Ovary (tissue), 9 donors: ENCODE results near the gene UFSP1. TPM values are rescaled to one million over a fixed set of nuclear protein-coding genes. Genes with fewer than 3 reads are reported as not detected.
"Not testable (repeated sequence)": the region's sequence is repeated elsewhere in the genome, so short reads cannot be mapped to it uniquely, and the experiment has no call there.

Experiments
- DNase-seq, 5 donors: peaks; one replicate each; pipeline ENCODE4 v3.0.0-alpha.2; 2019 to 2020
- H3K27ac ChIP-seq, 2 donors: fragments of 200-600 bp; one replicate each; pipeline versions ENCODE4 v1.5.1 to v1.8.0; 2019 to 2022
- H3K27me3 ChIP-seq: fragments of 200-600 bp; one replicate; pipeline ENCODE4 v1.8.0; 2022
- H3K36me3 ChIP-seq: fragments of 200-600 bp; sonication (generic); one replicate; pipeline ENCODE4 v1.5.1; 2019
- H3K4me1 ChIP-seq: one replicate; pipeline ENCODE4 v1.8.1; 2013; ENCODE audit warnings: mild to moderate bottlenecking, moderate library complexity; ENCODE audit not compliant: insufficient read depth
- H3K4me3 ChIP-seq: fragments of 200-600 bp; sonication (generic); one replicate; pipeline ENCODE4 v1.5.1; 2017
- H3K9me3 ChIP-seq, 2 donors: fragments of 200-600 bp in 1 of 2; sonication (generic) in 1 of 2; one replicate each; pipeline versions ENCODE4 v1.5.1 to v1.8.1; 2013 to 2019; ENCODE audit warnings: mild to moderate bottlenecking in 1 of 2, moderate library complexity in 1 of 2
- CTCF ChIP-seq, 3 donors: fragments of 450-650 bp in 2 of 3; fragments of 200-600 bp in 1 of 3; IDR thresholded peaks; one replicate each; pipeline versions ENCODE4 v1.5.1 to v1.8.0; 2016 to 2022; ENCODE audit warnings: antibody characterized with exemption in 3 of 3, mild to moderate bottlenecking in 1 of 3
- EP300 ChIP-seq: sonication (generic); formaldehyde crosslinking; IDR thresholded peaks from one replicate; pipeline ENCODE4 v1.6.1; 2017; ENCODE audit warnings: antibody characterized with exemption
- POLR2A ChIP-seq: fragments of 450-650 bp; IDR thresholded peaks from one replicate; pipeline ENCODE4 v1.6.1; 2017; ENCODE audit warnings: antibody characterized with exemption, mild to moderate bottlenecking, moderate library complexity
- WGBS, 3 donors: extraction: QIAGEN DNeasy Blood & Tissue Kit in 1 of 3; methylation state at CpG; one replicate each; pipeline versions ENCODE4 v1.1.5 to v1.1.7; 2013 to 2017; 5-methylcytosine and 5-hydroxymethylcytosine counted together
- intact Hi-C, 4 donors: fragments of 100-400 bp; cut with DNase I; formaldehyde crosslinking; loops; one replicate each; pipeline versions ENCODE4 v1.11.0 to v1.15.1; 2022 to 2023
- polyA plus RNA-seq, 2 donors: library from polyadenylated mRNA; stranded (reverse); fragments of 200-250 nt in 1 of 2; fragments of 350-450 nt in 1 of 2; fragmentation: Illumina TruSeq in 1 of 2; extraction: RNeasy Lipid Tissue Mini Kit (QIAGEN cat#74804) in 1 of 2; gene quantifications; one replicate each; pipeline ENCODE4 v1.2.3, GENCODE V29; 2013 to 2014
- total RNA-seq, 7 donors: library from RNA; depleted of rRNA in 2 of 7; stranded (reverse); fragments of >200 nt in 2 of 7; fragmentation: NEBNext Ultra II Directional in 3 of 7; extraction: Animal tissue kit (Norgen Biotek cat#: 25700) in 3 of 7; gene quantifications; one replicate each; pipeline versions ENCODE4 v1.1.0 to v1.2.4, GENCODE V29; 2016 to 2023
- donor health status: DM: no; HTN: no; CAD: no; lungs with moderate emphysema.
- donor health status: DM: no; HTN: no; CAD: no.
- donor health status: Bipolar disorder and iron deficiency.
- donor health status: DM: yes; HTN: yes; CAD: no.
- donor health status: DM: no; HTN: no; CAD: no.
- donor health status: DM: yes; HTN: yes; CAD: no.

The UFSP1 gene
- total and polyA plus RNA-seq, 9 donors, result 0.38 to 7.9 (median 3.7) TPM

GRCh38 chr7:100921039-100921438 is 31.5 kb upstream of the UFSP1 start:
- intact Hi-C loops, result no loop called here
- no peak overlapping the region for H3K27ac ChIP-seq
- no peaks in the 10 kb centered on the region for H3K9me3 ChIP-seq
- no peak overlapping the region for H3K4me3 ChIP-seq
- no peaks in the 10 kb centered on the region for H3K4me1 ChIP-seq
- TF ChIP-seq POLR2A (no peak), EP300 (no peak), CTCF (IDR thresholded peaks at IDR 0.05) (no peak)
- DNase-seq, result no peak
- no peaks in the 10 kb centered on the region for H3K27me3 ChIP-seq
- no peaks in the 10 kb centered on the region for H3K36me3 ChIP-seq

- H3K9me3 ChIP-seq, H3K27ac ChIP-seq, H3K27me3 ChIP-seq, H3K4me1 ChIP-seq, intact Hi-C loops, H3K36me3 ChIP-seq, H3K4me3 ChIP-seq, DNase-seq: not testable (repeated sequence)
- WGBS, 3 donors, result 70 to 74% (median 71%) methylated on average over 9 of the region's 9 CpGs
Measured at GRCh38 chr7:100919779-100920437, 30.4 kb upstream of the UFSP1 start.

- intact Hi-C loops, H3K27me3 ChIP-seq, H3K36me3 ChIP-seq, H3K4me3 ChIP-seq, DNase-seq, H3K4me1 ChIP-seq, H3K27ac ChIP-seq, H3K9me3 ChIP-seq: not testable (repeated sequence)
- 84 to 86% (median 84%) methylated on average over 5 of the region's 5 CpGs for WGBS, 3 donors
Measured at GRCh38 chr7:100919335-100919734, 29.8 kb upstream of the UFSP1 start.

- Histone ChIP-seq H3K27ac (no peak overlapping the region), H3K36me3 (no peaks in the 10 kb centered on the region), H3K4me1 (no peaks in the 10 kb centered on the region), H3K9me3 (no peaks in the 10 kb centered on the region), H3K4me3 (no peak overlapping the region), H3K27me3 (no peaks in the 10 kb centered on the region)
- TF ChIP-seq EP300, result no peak
- no peak for TF ChIP-seq CTCF (IDR thresholded peaks at IDR 0.05)
- TF ChIP-seq POLR2A, result no peak
- intact Hi-C loops, result no loop called here
- DNase-seq, result no peak
- 78 to 91% (median 84%) methylated on average over 8 of the region's 8 CpGs for WGBS, 3 donors
Measured at GRCh38 chr7:100914879-100915447, 25.4 kb upstream of the UFSP1 start.

GRCh38 chr7:100914208-100914878 is 24.8 kb upstream of the UFSP1 start:
- 70 to 78% (median 71%) methylated on average over 15 of the region's 15 CpGs for WGBS, 3 donors
- no peak overlapping the region for H3K4me3 ChIP-seq
- no peaks in the 10 kb centered on the region for H3K27me3 ChIP-seq
- DNase-seq, result no peak
- H3K4me1 ChIP-seq, result no peaks in the 10 kb centered on the region
- H3K36me3 ChIP-seq, result no peaks in the 10 kb centered on the region
- no peak for TF ChIP-seq POLR2A
- TF ChIP-seq CTCF (IDR thresholded peaks at IDR 0.05), result no peak
- no peak for TF ChIP-seq EP300
- intact Hi-C loops, result no loop called here
- H3K27ac ChIP-seq, result no peak overlapping the region
- no peaks in the 10 kb centered on the region for H3K9me3 ChIP-seq
